GM12801 (cell line): ENCODE results near the gene ARHGAP22.

Experiments used
- TF ChIP-seq, protein P1 (sequence below): IDR thresholded peaks from one replicate; pipeline ENCODE4 v1.5.1; 2011; ENCODE audit warnings: control low read depth; ENCODE audit not compliant: insufficient read length; ENCODE audit errors: extremely low read depth

ARHGAP22 gene

GRCh38 chr10:48508791-48509772 is 95.8 kb downstream of the ARHGAP22 start:
- TF ChIP-seq, protein P1, sequence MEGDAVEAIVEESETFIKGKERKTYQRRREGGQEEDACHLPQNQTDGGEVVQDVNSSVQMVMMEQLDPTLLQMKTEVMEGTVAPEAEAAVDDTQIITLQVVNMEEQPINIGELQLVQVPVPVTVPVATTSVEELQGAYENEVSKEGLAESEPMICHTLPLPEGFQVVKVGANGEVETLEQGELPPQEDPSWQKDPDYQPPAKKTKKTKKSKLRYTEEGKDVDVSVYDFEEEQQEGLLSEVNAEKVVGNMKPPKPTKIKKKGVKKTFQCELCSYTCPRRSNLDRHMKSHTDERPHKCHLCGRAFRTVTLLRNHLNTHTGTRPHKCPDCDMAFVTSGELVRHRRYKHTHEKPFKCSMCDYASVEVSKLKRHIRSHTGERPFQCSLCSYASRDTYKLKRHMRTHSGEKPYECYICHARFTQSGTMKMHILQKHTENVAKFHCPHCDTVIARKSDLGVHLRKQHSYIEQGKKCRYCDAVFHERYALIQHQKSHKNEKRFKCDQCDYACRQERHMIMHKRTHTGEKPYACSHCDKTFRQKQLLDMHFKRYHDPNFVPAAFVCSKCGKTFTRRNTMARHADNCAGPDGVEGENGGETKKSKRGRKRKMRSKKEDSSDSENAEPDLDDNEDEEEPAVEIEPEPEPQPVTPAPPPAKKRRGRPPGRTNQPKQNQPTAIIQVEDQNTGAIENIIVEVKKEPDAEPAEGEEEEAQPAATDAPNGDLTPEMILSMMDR = no peak

- TF ChIP-seq, protein P1 = no peak
Measured at GRCh38 chr10:48507933-48508790, 96.7 kb downstream of the ARHGAP22 start.

DNA sequence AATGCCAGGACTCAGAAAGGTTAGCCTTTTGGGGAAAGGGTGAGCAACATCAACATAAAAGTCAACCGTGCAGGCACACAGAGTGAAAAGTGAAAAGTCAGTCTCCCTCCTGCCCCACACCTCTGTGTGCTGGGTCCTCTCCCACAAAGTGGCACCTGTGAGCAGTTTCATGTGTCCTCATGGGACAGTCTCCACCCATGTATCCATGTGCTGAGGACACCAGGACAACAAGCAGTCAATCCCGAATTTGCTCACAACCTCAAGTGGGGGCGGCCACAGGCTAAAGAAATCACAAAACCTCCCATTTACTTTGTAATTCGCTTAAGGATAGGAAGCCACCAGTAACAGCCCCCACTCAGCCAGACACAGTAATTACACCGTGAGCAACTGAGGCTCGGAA is 97.4 kb downstream of the ARHGAP22 start:
- TF ChIP-seq, protein P1 = no peak

DNA sequence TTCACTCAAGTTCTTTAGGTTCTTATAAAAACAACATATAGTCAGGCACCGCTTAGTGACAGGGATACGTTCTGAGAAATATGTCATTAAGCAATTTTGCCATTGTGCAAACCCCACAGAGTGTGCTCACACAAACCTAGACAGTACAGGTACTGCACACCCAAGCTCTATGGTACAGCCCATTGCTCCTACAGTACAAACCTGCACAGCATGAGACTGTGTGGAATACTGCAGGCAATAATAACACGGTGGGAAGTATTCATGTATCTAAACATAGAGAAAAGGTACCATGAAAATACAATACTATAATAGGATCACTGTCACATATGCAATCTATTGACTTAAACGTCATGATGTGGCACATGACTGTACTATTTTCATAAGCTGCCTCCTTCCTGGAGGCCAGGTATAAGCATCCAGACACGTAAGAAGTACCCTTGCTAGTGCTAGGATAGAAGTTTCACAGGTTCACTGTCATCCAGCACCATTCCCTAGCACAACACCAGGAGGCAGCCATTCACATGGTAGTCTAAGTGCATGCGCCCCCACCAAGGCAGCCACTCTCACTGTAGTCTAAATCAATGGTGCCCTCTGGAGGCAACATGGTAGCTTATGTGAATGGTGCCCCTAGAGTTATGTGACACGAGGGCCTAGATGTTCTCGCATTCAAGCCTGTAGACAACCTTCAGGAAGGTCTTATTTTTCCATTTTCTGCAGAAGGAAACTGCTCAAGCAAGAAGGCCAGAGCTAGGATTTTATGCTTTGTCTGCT is 98.5 kb downstream of the ARHGAP22 start:
- TF ChIP-seq, protein P1 = no peak

DNA sequence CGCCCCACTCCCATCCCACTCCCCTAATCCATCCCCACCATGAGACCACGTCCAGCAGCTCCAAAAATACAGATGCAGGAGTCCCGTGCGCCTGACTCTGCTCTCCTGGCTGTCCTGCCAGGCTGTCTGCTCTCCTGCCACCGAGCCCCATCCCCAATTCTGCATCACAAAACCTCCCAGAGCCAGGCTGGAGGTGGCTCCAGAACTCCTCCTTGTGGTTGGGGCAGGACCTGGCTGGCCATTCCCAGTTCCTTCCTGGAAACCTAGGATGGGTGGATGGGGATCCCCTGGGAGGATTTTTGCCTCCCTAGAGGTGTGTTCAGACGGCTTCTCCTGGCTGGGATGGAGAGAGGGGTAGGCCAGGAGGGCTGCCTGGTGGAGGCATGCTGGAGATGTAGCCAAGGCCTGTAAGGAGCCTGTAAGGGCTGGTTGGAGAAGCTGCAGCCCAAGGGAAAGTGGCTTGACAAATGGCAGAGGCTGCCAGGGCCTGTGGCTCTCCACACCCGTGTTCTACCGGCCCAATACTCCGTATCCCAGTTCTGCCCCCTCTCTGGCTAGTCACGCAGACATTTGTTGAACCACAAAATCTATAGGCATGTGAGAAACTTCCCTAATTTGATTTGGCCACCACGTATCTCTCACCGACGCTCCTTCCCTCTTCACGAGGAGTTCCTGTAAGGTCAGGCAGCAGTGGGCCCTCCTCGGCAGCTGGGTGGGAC is 99.3 kb downstream of the ARHGAP22 start:
- TF ChIP-seq, protein P1 = no peak

GRCh38 chr10:48504141-48504885 is 100.6 kb downstream of the ARHGAP22 start:
- TF ChIP-seq, protein P1 = no peak
